Activated CD4-positive, alpha-beta T cell treated with anti-CD3 and anti-CD28 coated beads, Interleukin-2, amount 10 ng/mL, durations not matched to agents 24 days and 14 days (primary cell): ENCODE results near the gene NTNG1. TPM values are rescaled to one million over a fixed set of nuclear protein-coding genes. Genes with fewer than 3 reads are reported as not detected.

Source experiments
- DNase-seq: peaks from one replicate; pipeline ENCODE4 v3.0.0; 2022
- H3K27ac Mint-ChIP-seq: one replicate; pipeline ENCODE4 v1.8.0; 2022; ENCODE audit warnings: mild to moderate bottlenecking, mixed read lengths
- H3K27me3 Mint-ChIP-seq: one replicate; pipeline ENCODE4 v1.8.0; 2022; ENCODE audit warnings: mixed read lengths
- H3K36me3 Mint-ChIP-seq: one replicate; pipeline ENCODE4 v1.8.0; 2022; ENCODE audit warnings: low read depth, mild to moderate bottlenecking, mixed read lengths
- H3K4me1 Mint-ChIP-seq: one replicate; pipeline ENCODE4 v1.8.0; 2021; ENCODE audit warnings: mixed read lengths
- H3K4me3 Mint-ChIP-seq: one replicate; pipeline ENCODE4 v1.8.0; 2022; ENCODE audit warnings: mild to moderate bottlenecking, moderate library complexity, mixed read lengths
- H3K9me3 Mint-ChIP-seq: one replicate; pipeline ENCODE4 v1.8.0; 2021; ENCODE audit warnings: mixed read lengths
- intact Hi-C: fragments of 100-400 bp; cut with micrococcal nuclease; formaldehyde crosslinking; loops from one replicate; pipeline ENCODE4 v1.15.1; 2023
- total RNA-seq: library from RNA; stranded (reverse); gene quantifications from 2 replicates; pipeline ENCODE4 v1.2.3, GENCODE V29; 2022

NTNG1 gene
- total RNA-seq, 1 donor from 2014 or later = not detected

GRCh38 chr1:107362468-107363140 lies 221.8 kb downstream of the NTNG1 start:
- no peaks in the 10 kb centered on the region for H3K36me3 Mint-ChIP-seq
- no peak overlapping the region for H3K27ac Mint-ChIP-seq
- H3K4me3 Mint-ChIP-seq = no peak overlapping the region
- no peaks in the 10 kb centered on the region for H3K9me3 Mint-ChIP-seq
- no peak for DNase-seq
- intact Hi-C loops = no loop called here
- no peaks in the 10 kb centered on the region for H3K4me1 Mint-ChIP-seq
- H3K27me3 Mint-ChIP-seq = no peaks in the 10 kb centered on the region

GRCh38 chr1:107363154-107363553 lies 222.3 kb downstream of the NTNG1 start:
- Mint-ChIP-seq H3K4me1 (no peaks in the 10 kb centered on the region), H3K4me3 (no peak overlapping the region), H3K27ac (no peak overlapping the region), H3K9me3 (no peaks in the 10 kb centered on the region), H3K27me3 (no peaks in the 10 kb centered on the region), H3K36me3 (no peaks in the 10 kb centered on the region)
- intact Hi-C loops = no loop called here
- no peak for DNase-seq

GRCh38 chr1:107365527-107366240 lies 224.8 kb downstream of the NTNG1 start:
- Mint-ChIP-seq H3K27me3 (no peaks in the 10 kb centered on the region), H3K4me3 (no peak overlapping the region), H3K9me3 (no peaks in the 10 kb centered on the region), H3K36me3 (no peaks in the 10 kb centered on the region), H3K27ac (no peak overlapping the region), H3K4me1 (no peaks in the 10 kb centered on the region)
- intact Hi-C loops = no loop called here
- DNase-seq = peak; percentile 26

- H3K9me3 Mint-ChIP-seq = no peaks in the 10 kb centered on the region
- no peak overlapping the region for H3K4me3 Mint-ChIP-seq
- intact Hi-C loops = no loop called here
Observed at GRCh38 chr1:107378426-107378825, 237.6 kb downstream of the NTNG1 start.

GRCh38 chr1:107378866-107379265 lies 238.0 kb downstream of the NTNG1 start:
- H3K36me3 Mint-ChIP-seq = no peaks in the 10 kb centered on the region
- no peaks in the 10 kb centered on the region for H3K9me3 Mint-ChIP-seq
- H3K4me1 Mint-ChIP-seq = no peaks in the 10 kb centered on the region
- no peaks in the 10 kb centered on the region for H3K27me3 Mint-ChIP-seq
- no peak for DNase-seq
- no peak overlapping the region for H3K27ac Mint-ChIP-seq
- intact Hi-C loops = no loop called here
- H3K4me3 Mint-ChIP-seq = no peak overlapping the region

More at GRCh38 chr1:107378426-107378825, 237.6 kb downstream of the NTNG1 start:
- no peaks in the 10 kb centered on the region for H3K4me1 Mint-ChIP-seq
- H3K27ac Mint-ChIP-seq = no peak overlapping the region
- DNase-seq = no peak
- H3K36me3 Mint-ChIP-seq = no peaks in the 10 kb centered on the region
- H3K27me3 Mint-ChIP-seq = no peaks in the 10 kb centered on the region

GRCh38 chr1:107379826-107380225 lies 239.0 kb downstream of the NTNG1 start:
- H3K4me3 Mint-ChIP-seq = no peak overlapping the region

GRCh38 chr1:107389410-107390396 lies 248.9 kb downstream of the NTNG1 start:
- intact Hi-C loops = no loop called here
- no peak overlapping the region for H3K27ac Mint-ChIP-seq
- H3K4me3 Mint-ChIP-seq = no peak overlapping the region
- H3K36me3 Mint-ChIP-seq = no peaks in the 10 kb centered on the region
- DNase-seq = no peak
- H3K27me3 Mint-ChIP-seq = no peaks in the 10 kb centered on the region
- peaks cover 4% of the 10 kb centered on the region for H3K9me3 Mint-ChIP-seq
- H3K4me1 Mint-ChIP-seq = no peaks in the 10 kb centered on the region

More at GRCh38 chr1:107379826-107380225, 239.0 kb downstream of the NTNG1 start:
- intact Hi-C loops = no loop called here
- Mint-ChIP-seq H3K27ac (no peak overlapping the region), H3K4me1 (no peaks in the 10 kb centered on the region), H3K36me3 (no peaks in the 10 kb centered on the region), H3K9me3 (no peaks in the 10 kb centered on the region), H3K27me3 (no peaks in the 10 kb centered on the region)
- no peak for DNase-seq

GRCh38 chr1:107394301-107394700 lies 253.5 kb downstream of the NTNG1 start:
- H3K9me3 Mint-ChIP-seq = peaks cover 4% of the 10 kb centered on the region
- DNase-seq = no peak
- H3K4me1 Mint-ChIP-seq = no peaks in the 10 kb centered on the region
- no peaks in the 10 kb centered on the region for H3K36me3 Mint-ChIP-seq
- no peak overlapping the region for H3K27ac Mint-ChIP-seq
- H3K27me3 Mint-ChIP-seq = peaks cover 3% of the 10 kb centered on the region
- no peak overlapping the region for H3K4me3 Mint-ChIP-seq
- intact Hi-C loops = no loop called here

GRCh38 chr1:107401704-107402103 lies 260.9 kb downstream of the NTNG1 start:
- Mint-ChIP-seq H3K4me3 (no peak overlapping the region), H3K27ac (no peak overlapping the region), H3K9me3 (no peaks in the 10 kb centered on the region), H3K27me3 (peaks cover 4% of the 10 kb centered on the region), H3K4me1 (no peaks in the 10 kb centered on the region), H3K36me3 (no peaks in the 10 kb centered on the region)
- DNase-seq = no peak
- intact Hi-C loops = no loop called here

- DNase-seq = no peak
Observed at GRCh38 chr1:107404756-107405155, 263.9 kb downstream of the NTNG1 start.

GRCh38 chr1:107405236-107405635 lies 264.4 kb downstream of the NTNG1 start:
- intact Hi-C loops = no loop called here
- Mint-ChIP-seq H3K36me3 (no peaks in the 10 kb centered on the region), H3K4me1 (no peaks in the 10 kb centered on the region), H3K9me3 (no peaks in the 10 kb centered on the region), H3K27ac (no peak overlapping the region), H3K27me3 (no peaks in the 10 kb centered on the region), H3K4me3 (no peak overlapping the region)
- no peak for DNase-seq

More at GRCh38 chr1:107404756-107405155, 263.9 kb downstream of the NTNG1 start:
- Mint-ChIP-seq H3K4me3 (no peak overlapping the region), H3K9me3 (no peaks in the 10 kb centered on the region), H3K4me1 (no peaks in the 10 kb centered on the region), H3K36me3 (no peaks in the 10 kb centered on the region), H3K27me3 (no peaks in the 10 kb centered on the region), H3K27ac (no peak overlapping the region)
- intact Hi-C loops = no loop called here

GRCh38 chr1:107407011-107407410 lies 266.2 kb downstream of the NTNG1 start:
- H3K4me3 Mint-ChIP-seq = no peak overlapping the region
- intact Hi-C loops = no loop called here
- no peak overlapping the region for H3K27ac Mint-ChIP-seq

GRCh38 chr1:107413546-107413945 lies 272.7 kb downstream of the NTNG1 start:
- intact Hi-C loops = no loop called here
- DNase-seq = no peak
- Mint-ChIP-seq H3K36me3 (no peaks in the 10 kb centered on the region), H3K27me3 (no peaks in the 10 kb centered on the region), H3K9me3 (no peaks in the 10 kb centered on the region), H3K4me3 (no peak overlapping the region), H3K4me1 (no peaks in the 10 kb centered on the region), H3K27ac (no peak overlapping the region)

More at GRCh38 chr1:107407011-107407410, 266.2 kb downstream of the NTNG1 start:
- Mint-ChIP-seq H3K36me3 (no peaks in the 10 kb centered on the region), H3K27me3 (no peaks in the 10 kb centered on the region), H3K9me3 (no peaks in the 10 kb centered on the region), H3K4me1 (no peaks in the 10 kb centered on the region)
- no peak for DNase-seq

GRCh38 chr1:107413951-107414350 lies 273.1 kb downstream of the NTNG1 start:
- no peaks in the 10 kb centered on the region for H3K27me3 Mint-ChIP-seq
- no peak for DNase-seq
- intact Hi-C loops = no loop called here
- no peaks in the 10 kb centered on the region for H3K9me3 Mint-ChIP-seq
- H3K4me3 Mint-ChIP-seq = no peak overlapping the region
- no peaks in the 10 kb centered on the region for H3K36me3 Mint-ChIP-seq
- no peak overlapping the region for H3K27ac Mint-ChIP-seq
- no peaks in the 10 kb centered on the region for H3K4me1 Mint-ChIP-seq
